ENCODE measurements around the gene UROS.

- TF ChIP-seq EZH2 (IDR thresholded peaks at IDR 0.05; ENCODE audit: insufficient read depth, poor library complexity, severe bottlenecking) (no peak), EZH2phosphoT487 (IDR thresholded peaks at IDR 0.05; ENCODE audit: insufficient read depth, low read depth) (no peak)
These were observed 23.4 kb downstream of the UROS start for GRCh38 chr10:125799451-125800182.
